Measurements from ENCODE around the gene KRTAP6-2. TPM values are rescaled to one million over a fixed set of nuclear protein-coding genes. Genes with fewer than 3 reads are reported as not detected.

KRTAP6-2 gene
- total RNA-seq, 1 experiment from 2014 or later = not detected

DNA sequence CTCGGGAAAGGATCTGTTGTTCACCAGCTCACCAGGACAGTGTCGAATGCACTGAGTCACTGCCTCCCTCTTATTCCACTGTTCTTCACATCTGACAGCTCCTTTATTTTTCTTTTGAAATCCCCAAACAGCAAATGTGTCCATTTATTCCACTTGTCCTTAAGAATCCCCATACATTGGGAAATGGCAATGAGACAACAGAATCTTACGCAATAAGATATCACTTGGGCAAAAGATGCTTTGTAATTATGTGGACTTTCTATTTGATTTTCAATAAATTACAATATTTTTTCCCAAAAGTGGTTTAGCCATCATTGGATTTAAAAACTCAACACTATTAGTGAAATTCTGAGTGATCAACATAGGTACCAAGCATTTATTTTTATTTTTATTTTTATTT, 40.0 kb upstream of the KRTAP6-2 start:
- Histone ChIP-seq H3K9me3 (ENCODE audit: control insufficient read depth in 1 of 2, insufficient read depth in 1 of 2, low read depth in 1 of 2, low read length in 2 of 2) (peaks cover 8 to 9% of the 10 kb centered on the region in 2 experiments; a peak in 2 of 4 replicates), H4K20me1 (ENCODE audit: insufficient read depth) (no peaks in the 10 kb centered on the region), H3K4me2 (ENCODE audit: low read length) (no peak overlapping the region), H3K4me3 (replicated peaks in 1 of 2; ENCODE audit: low read depth in 1 of 2, low read length in 2 of 2) (no peak overlapping the region), H3K27ac (ENCODE audit: low read depth, low read length) (no peak overlapping the region), H3K79me2 (ENCODE audit: insufficient read depth, low read length) (no peaks in the 10 kb centered on the region), H3K9ac (ENCODE audit: low read length) (no peak overlapping the region), H3K27me3 (ENCODE audit: insufficient read depth, low read length) (no peaks in the 10 kb centered on the region), H2AFZ (ENCODE audit: low read depth, low read length, poor library complexity, severe bottlenecking) (no peak overlapping the region), H3K9me2 (ENCODE audit: insufficient read depth) (no peaks in the 10 kb centered on the region), H3K4me1 (ENCODE audit: control insufficient read depth in 1 of 2, insufficient read depth in 2 of 2, low read length in 2 of 2) (no peaks in the 10 kb centered on the region), H3K36me3 (ENCODE audit: control insufficient read depth in 1 of 2, insufficient read depth in 2 of 2, low read length in 2 of 2) (no peaks in the 10 kb centered on the region)
- BruUV-seq (replicated peaks) = no TSS peak
- intact Hi-C loops (cut with micrococcal nuclease) = no loop called here
- TF ChIP-seq YY1 (IDR thresholded peaks at IDR 0.05; ENCODE audit: extremely low read depth, insufficient replicate concordance, low read depth, low read length) (no peak), POLR2AphosphoS5 (IDR thresholded peaks at IDR 0.05; ENCODE audit: low read depth, low read length) (no peak), CBX3 (IDR thresholded peaks at IDR 0.05; ENCODE audit: low read depth) (no peak), MAX (IDR thresholded peaks at IDR 0.05) (no peak), ELF1 (IDR thresholded peaks at IDR 0.05; ENCODE audit: borderline replicate concordance, low read depth) (no peak), REST (IDR thresholded peaks at IDR 0.05; ENCODE audit: low read depth) (no peak), RAD21 (IDR thresholded peaks at IDR 0.05; ENCODE audit: low read depth) (no peak), JUND (IDR thresholded peaks at IDR 0.05) (no peak), CEBPB (IDR thresholded peaks at IDR 0.05; ENCODE audit: low read depth) (no peak)
- TF ChIP-seq, protein P1, sequence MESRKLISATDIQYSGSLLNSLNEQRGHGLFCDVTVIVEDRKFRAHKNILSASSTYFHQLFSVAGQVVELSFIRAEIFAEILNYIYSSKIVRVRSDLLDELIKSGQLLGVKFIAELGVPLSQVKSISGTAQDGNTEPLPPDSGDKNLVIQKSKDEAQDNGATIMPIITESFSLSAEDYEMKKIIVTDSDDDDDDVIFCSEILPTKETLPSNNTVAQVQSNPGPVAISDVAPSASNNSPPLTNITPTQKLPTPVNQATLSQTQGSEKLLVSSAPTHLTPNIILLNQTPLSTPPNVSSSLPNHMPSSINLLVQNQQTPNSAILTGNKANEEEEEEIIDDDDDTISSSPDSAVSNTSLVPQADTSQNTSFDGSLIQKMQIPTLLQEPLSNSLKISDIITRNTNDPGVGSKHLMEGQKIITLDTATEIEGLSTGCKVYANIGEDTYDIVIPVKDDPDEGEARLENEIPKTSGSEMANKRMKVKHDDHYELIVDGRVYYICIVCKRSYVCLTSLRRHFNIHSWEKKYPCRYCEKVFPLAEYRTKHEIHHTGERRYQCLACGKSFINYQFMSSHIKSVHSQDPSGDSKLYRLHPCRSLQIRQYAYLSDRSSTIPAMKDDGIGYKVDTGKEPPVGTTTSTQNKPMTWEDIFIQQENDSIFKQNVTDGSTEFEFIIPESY (IDR thresholded peaks at IDR 0.05; ENCODE audit: extremely low read depth, insufficient replicate concordance, low read length) = no peak
- TF ChIP-seq, protein P2, sequence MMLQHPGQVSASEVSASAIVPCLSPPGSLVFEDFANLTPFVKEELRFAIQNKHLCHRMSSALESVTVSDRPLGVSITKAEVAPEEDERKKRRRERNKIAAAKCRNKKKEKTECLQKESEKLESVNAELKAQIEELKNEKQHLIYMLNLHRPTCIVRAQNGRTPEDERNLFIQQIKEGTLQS (IDR thresholded peaks at IDR 0.05) = no peak
- no peak for ATAC-seq
- ChIA-PET RAD21 (ENCODE audit: low non-redundant PET in 1 of 2, low total read pairs in 2 of 2, uncharacterized antibody in 2 of 2, unreplicated experiment in 2 of 2) (no interaction called here), CTCF (no interaction called here), POLR2A (no interaction called here)
- no peak for DNase-seq (ENCODE audit: low read depth, low spot score)

Measured in HCT116 (cell line).